Thyroid gland (tissue), 4 donors: ENCODE measurements around the gene TNS3. TPM values are rescaled to one million over a fixed set of nuclear protein-coding genes. Genes with fewer than 3 reads are reported as not detected.

Experiments
- DNase-seq, 2 donors: peaks; one replicate each; pipeline ENCODE4 v3.0.0-alpha.2; 2019
- H3K27ac ChIP-seq, 3 donors: fragments of 200-600 bp; sonication (generic); 1 replicate in 2 of 3; 2 replicates in 1 of 3; pipeline ENCODE4 v1.5.1; 2016 to 2019; ENCODE audit warnings: mild to moderate bottlenecking in 1 of 3, moderate library complexity in 1 of 3
- H3K27me3 ChIP-seq: fragments of 200-600 bp; sonication (generic); one replicate; pipeline ENCODE4 v1.5.1; 2019
- H3K36me3 ChIP-seq, 2 donors: fragments of 200-600 bp; sonication (generic); one replicate each; pipeline ENCODE4 v1.5.1; 2016 to 2019
- H3K4me1 ChIP-seq, 2 donors: fragments of 200-600 bp; sonication (generic); one replicate each; pipeline ENCODE4 v1.5.1; 2017 to 2019
- H3K4me3 ChIP-seq, 3 donors: fragments of 200-600 bp; sonication (generic); replicated peaks in 1 of 3; 1 replicate in 2 of 3; 2 replicates in 1 of 3; pipeline ENCODE4 v1.5.1; 2016; ENCODE audit warnings: mild to moderate bottlenecking in 1 of 3
- H3K9me3 ChIP-seq: fragments of 200-600 bp; sonication (generic); one replicate; pipeline ENCODE4 v1.5.1; 2017
- CTCF ChIP-seq, 6 experiments: fragments of 200-600 bp in 3 of 6; fragments of 450-650 bp in 3 of 6; sonication (generic) in 3 of 6; IDR thresholded peaks; one replicate each; pipeline ENCODE4 v1.5.1; 2016 to 2019; ENCODE audit warnings: antibody characterized with exemption in 6 of 6, mild to moderate bottlenecking in 2 of 6, inconsistent platforms in 1 of 6, moderate library complexity in 1 of 6
- POLR2A ChIP-seq, 2 donors: fragments of 450-650 bp; IDR thresholded peaks; one replicate each; pipeline ENCODE4 v1.6.1; 2017; ENCODE audit warnings: antibody characterized with exemption in 2 of 2, mild to moderate bottlenecking in 2 of 2, moderate library complexity in 1 of 2
- WGBS, 2 donors: methylation state at CpG; one replicate each; pipeline ENCODE4 v1.1.5; 2017; 5-methylcytosine and 5-hydroxymethylcytosine counted together
- intact Hi-C: fragments of 100-400 bp; cut with DNase I; formaldehyde crosslinking; loops from one replicate; pipeline ENCODE4 v1.15.1; 2023
- total RNA-seq, 4 donors: library from RNA; depleted of rRNA; stranded (reverse); fragments of >200 nt; gene quantifications; one replicate each; pipeline ENCODE4 v1.2.3, GENCODE V29; 2016

Gene TNS3
- total RNA-seq, 4 donors from 2014 or later: 65.8 to 93.0 (median 80.7) TPM

GRCh38 chr7:47303014-47303694, 278.8 kb downstream of the TNS3 start:
- 96% methylated on average over 12 to 28 of the region's 30 CpGs for WGBS, 2 donors
- no peaks in the 10 kb centered on the region for H3K27me3 ChIP-seq
- no peaks in the 10 kb centered on the region for H3K9me3 ChIP-seq
- intact Hi-C loops: no loop called here
- peaks cover 5 to 6% of the 10 kb centered on the region in 2 donors for H3K4me1 ChIP-seq
- no peak for DNase-seq
- no peak for TF ChIP-seq CTCF (IDR thresholded peaks at IDR 0.05)
- no peak overlapping the region for H3K4me3 ChIP-seq
- H3K36me3 ChIP-seq: peaks cover 25 to 30% of the 10 kb centered on the region in 2 donors
- H3K27ac ChIP-seq: peak overlapping the region in 2 of 3 donors; percentile 26 to 56

- Histone ChIP-seq H3K27me3 (no peaks in the 10 kb centered on the region), H3K36me3 (peaks cover 25 to 30% of the 10 kb centered on the region in 2 donors), H3K9me3 (no peaks in the 10 kb centered on the region), H3K4me3 (no peak overlapping the region), H3K4me1 (peaks cover 5 to 6% of the 10 kb centered on the region in 2 donors), H3K27ac (peak overlapping the region in 2 of 3 donors; percentile 26 to 56)
- WGBS, 2 donors: 41 to 58% methylated on average over 3 of the region's 3 CpGs
- TF ChIP-seq CTCF (IDR thresholded peaks at IDR 0.05) (no peak), POLR2A (IDR thresholded peaks at IDR 0.05) (no peak)
- intact Hi-C loops: no loop called here
- no peak for DNase-seq
Observed at GRCh38 chr7:47302560-47302959, 279.4 kb downstream of the TNS3 start.

- TF ChIP-seq POLR2A (IDR thresholded peaks at IDR 0.05) (no peak), CTCF (IDR thresholded peaks at IDR 0.05) (no peak)
- no peaks in the 10 kb centered on the region for H3K27me3 ChIP-seq
- intact Hi-C loops: no loop called here
- no peak overlapping the region for H3K27ac ChIP-seq
- no peak for DNase-seq
- peaks cover 5 to 6% of the 10 kb centered on the region in 2 donors for H3K4me1 ChIP-seq
- H3K4me3 ChIP-seq: no peak overlapping the region
- no peaks in the 10 kb centered on the region for H3K9me3 ChIP-seq
- WGBS, 2 donors: 96 to 98% methylated on average over 9 to 10 of the region's 10 CpGs
- H3K36me3 ChIP-seq: peaks cover 25 to 33% of the 10 kb centered on the region in 2 donors
Observed at GRCh38 chr7:47301657-47302295, 280.1 kb downstream of the TNS3 start.

- intact Hi-C loops: no loop called here
- peaks cover 25 to 34% of the 10 kb centered on the region in 2 donors for H3K36me3 ChIP-seq
- H3K27me3 ChIP-seq: no peaks in the 10 kb centered on the region
- WGBS, 2 donors: 88 to 89% methylated on average over 6 of the region's 6 CpGs
- DNase-seq: no peak
- H3K27ac ChIP-seq: no peak overlapping the region
- no peak overlapping the region for H3K4me3 ChIP-seq
- no peaks in the 10 kb centered on the region for H3K9me3 ChIP-seq
- peaks cover 5 to 6% of the 10 kb centered on the region in 2 donors for H3K4me1 ChIP-seq
- no peak for TF ChIP-seq CTCF (IDR thresholded peaks at IDR 0.05)
- no peak for TF ChIP-seq POLR2A (IDR thresholded peaks at IDR 0.05)
Observed at GRCh38 chr7:47301105-47301477, 280.8 kb downstream of the TNS3 start.

GRCh38 chr7:47300472-47301104, 281.3 kb downstream of the TNS3 start:
- Histone ChIP-seq H3K36me3 (peaks cover 25 to 34% of the 10 kb centered on the region in 2 donors), H3K27me3 (no peaks in the 10 kb centered on the region), H3K27ac (no peak overlapping the region), H3K4me1 (peaks cover 5 to 6% of the 10 kb centered on the region in 2 donors), H3K4me3 (no peak overlapping the region), H3K9me3 (no peaks in the 10 kb centered on the region)
- intact Hi-C loops: no loop called here
- DNase-seq: no peak
- TF ChIP-seq CTCF (IDR thresholded peaks at IDR 0.05) (no peak), POLR2A (IDR thresholded peaks at IDR 0.05) (no peak)
- WGBS, 2 donors: 96 to 97% methylated on average over 11 of the region's 11 CpGs
